CD4-positive, alpha-beta T cell (primary cell): ENCODE measurements around the gene SYNE3. TPM values are rescaled to one million over a fixed set of nuclear protein-coding genes. Genes with fewer than 3 reads are reported as not detected.

Experiments used
- ATAC-seq: fragments of 200-7000 bp; cut with Tn5 transposase; one replicate; pipeline ENCODE4 v1.10.0; 2022; ENCODE audit warnings: mild to moderate bottlenecking; ENCODE audit not compliant: poor library complexity
- CTCF ChIA-PET: fragments of 350-600 bp; sonication (Branson Sonifier 250); formaldehyde crosslinking; loops from one replicate; lab custom pipeline; 2021; ENCODE audit warnings: antibody characterized with exemption, inconsistent platforms; lab: Charles Lee
- POLR2A ChIA-PET: fragments of 350-600 bp; sonication (Branson Sonifier 250); formaldehyde crosslinking; loops from one replicate; lab custom pipeline; 2021; ENCODE audit warnings: antibody characterized with exemption, inconsistent platforms; lab: Charles Lee
- DNase-seq, 14 experiments: peaks; one replicate each; pipeline ENCODE4 v3.0.0-alpha.2; 2013 to 2020; ENCODE audit warnings: mixed read lengths in 2 of 14
- H3K27ac ChIP-seq, 2 donors: one replicate each; pipeline versions ENCODE4 v1.5.1 to v1.7.0; 2013; ENCODE audit warnings: low read length in 2 of 2, low read depth in 1 of 2, mild to moderate bottlenecking in 1 of 2
- H3K27me3 ChIP-seq, 2 experiments: 1 replicate in 1 of 2; 2 replicates in 1 of 2; pipeline versions ENCODE4 v1.6.1 to v1.7.0; 2013; ENCODE audit warnings: low read length in 2 of 2, control low read depth in 1 of 2, mild to moderate bottlenecking in 1 of 2, moderate library complexity in 1 of 2; ENCODE audit not compliant: insufficient read depth in 2 of 2, control insufficient read depth in 1 of 2
- H3K36me3 ChIP-seq: one replicate; pipeline ENCODE4 v1.6.1; 2013; ENCODE audit warnings: low read length, control low read depth; ENCODE audit not compliant: insufficient read depth
- H3K4me1 ChIP-seq: one replicate; pipeline ENCODE4 v1.6.1; 2013; ENCODE audit warnings: low read length, control low read depth; ENCODE audit not compliant: insufficient read depth
- H3K4me3 ChIP-seq: one replicate; pipeline ENCODE4 v1.5.1; 2013; ENCODE audit warnings: mild to moderate bottlenecking, low read length, moderate library complexity
- H3K9me3 ChIP-seq, 2 experiments: 1 replicate in 1 of 2; 2 replicates in 1 of 2; pipeline versions ENCODE4 v1.6.1 to v1.7.0; 2013; ENCODE audit warnings: low read length in 2 of 2, mild to moderate bottlenecking in 2 of 2, control low read depth in 1 of 2, moderate library complexity in 1 of 2; ENCODE audit not compliant: control insufficient read depth in 1 of 2, insufficient read depth in 1 of 2
- H3K27ac Mint-ChIP-seq: one replicate; pipeline ENCODE4 v1.8.0; 2020; ENCODE audit warnings: mixed read lengths
- H3K27me3 Mint-ChIP-seq: one replicate; pipeline ENCODE4 v1.8.0; 2021; ENCODE audit warnings: mixed read lengths
- H3K36me3 Mint-ChIP-seq: one replicate; pipeline ENCODE4 v1.8.0; 2021; ENCODE audit warnings: low read depth, mixed read lengths
- H3K4me1 Mint-ChIP-seq: one replicate; pipeline ENCODE4 v1.8.0; 2021; ENCODE audit warnings: low read depth, mixed read lengths
- H3K4me3 Mint-ChIP-seq: one replicate; pipeline ENCODE4 v1.8.0; 2020; ENCODE audit warnings: mild to moderate bottlenecking, mixed read lengths
- H3K9me3 Mint-ChIP-seq: one replicate; pipeline ENCODE4 v1.8.0; 2020; ENCODE audit warnings: mixed read lengths
- CTCF ChIP-seq: fragments of 200-600 bp; IDR thresholded peaks from one replicate; pipeline ENCODE4 v1.8.0; 2022; ENCODE audit warnings: antibody characterized with exemption, mild to moderate bottlenecking
- intact Hi-C, 2 experiments: fragments of 100-400 bp; cut with DNase I in 1 of 2; cut with micrococcal nuclease in 1 of 2; formaldehyde crosslinking; loops; one replicate each; pipeline versions ENCODE4 v1.15.1 to v1.9.0; 2023 to 2025; cut with DNase I, micrococcal nuclease
- total RNA-seq, 174 experiments: library from RNA in 2 of 174; stranded (reverse) in 2 of 174; gene quantifications; one replicate each; pipeline ENCODE4 v1.2.3 and lab custom pipeline; 2021 to 2026

SYNE3 gene
- total RNA-seq, 2 experiments from 2014 or later = 29.4 to 31.4 TPM

GRCh38 chr14:95500201-95500681 is 16.2 kb downstream of the SYNE3 start:
- Mint-ChIP-seq H3K4me1 (peaks cover 72% of the 10 kb centered on the region), H3K9me3 (no peaks in the 10 kb centered on the region), H3K27ac (peak overlapping the region; percentile 28), H3K27me3 (no peaks in the 10 kb centered on the region), H3K4me3 (no peak overlapping the region), H3K36me3 (peaks cover 49% of the 10 kb centered on the region)
- ATAC-seq (no peak), DNase-seq (no peak)
- Histone ChIP-seq H3K4me3 (no peak overlapping the region), H3K27ac (no peak overlapping the region), H3K27me3 (no peaks in the 10 kb centered on the region), H3K4me1 (peaks cover 70% of the 10 kb centered on the region), H3K9me3 (no peaks in the 10 kb centered on the region), H3K36me3 (peaks cover 28% of the 10 kb centered on the region)
- TF ChIP-seq CTCF = no peak
- intact Hi-C loops = no loop called here
- POLR2A ChIA-PET = interaction anchor here (2.7 kb wide), 1 partner anchor 15 kb away, joined by 7 read pairs; the partner anchor contains the start of gene SYNE3
- CTCF ChIA-PET = interaction anchor here (0.9 kb wide), 1 partner anchor 16 kb away, joined by 3 read pairs; the partner anchor contains the start of gene SYNE3

GRCh38 chr14:95499354-95499750 is 17.1 kb downstream of the SYNE3 start:
- no peak for DNase-seq
- CTCF ChIA-PET = interaction anchor here (0.9 to 1.2 kb wide), 2 partner anchors 17 kb away, joined by 3 to 5 read pairs; partner anchors contain the start of gene SYNE3
- POLR2A ChIA-PET = interaction anchor here (2.7 kb wide), 1 partner anchor 16 kb away, joined by 7 read pairs; the partner anchor contains the start of gene SYNE3
- H3K27ac ChIP-seq = no peak overlapping the region
- H3K9me3 ChIP-seq = no peaks in the 10 kb centered on the region
- H3K36me3 ChIP-seq = peaks cover 28% of the 10 kb centered on the region
- no peak overlapping the region for H3K4me3 ChIP-seq
- H3K27me3 Mint-ChIP-seq = no peaks in the 10 kb centered on the region
- no peak for TF ChIP-seq CTCF
- H3K4me1 Mint-ChIP-seq = peaks cover 77% of the 10 kb centered on the region
- H3K27ac Mint-ChIP-seq = peak overlapping the region; percentile 69
- H3K36me3 Mint-ChIP-seq = peaks cover 46% of the 10 kb centered on the region
- no peak overlapping the region for H3K4me3 Mint-ChIP-seq
- no peaks in the 10 kb centered on the region for H3K27me3 ChIP-seq
- intact Hi-C loops = loop anchor here in 1 of 2 experiments (5.0 kb wide), 1 partner anchor 37 kb away; no protein-coding TSS in a partner anchor
- no peak for ATAC-seq
- no peaks in the 10 kb centered on the region for H3K9me3 Mint-ChIP-seq
- peaks cover 65% of the 10 kb centered on the region for H3K4me1 ChIP-seq

GRCh38 chr14:95498622-95499353 is 17.7 kb downstream of the SYNE3 start:
- TF ChIP-seq CTCF = no peak
- POLR2A ChIA-PET = interaction anchor here (2.7 kb wide), 1 partner anchor 17 kb away, joined by 7 read pairs; the partner anchor contains the start of gene SYNE3
- Mint-ChIP-seq H3K36me3 (peaks cover 40% of the 10 kb centered on the region), H3K27me3 (no peaks in the 10 kb centered on the region), H3K9me3 (no peaks in the 10 kb centered on the region), H3K4me3 (no peak overlapping the region), H3K4me1 (peaks cover 78% of the 10 kb centered on the region), H3K27ac (peak overlapping the region; percentile 69)
- ATAC-seq (no peak), DNase-seq (no peak)
- Histone ChIP-seq H3K27me3 (no peaks in the 10 kb centered on the region), H3K4me1 (peaks cover 62% of the 10 kb centered on the region), H3K4me3 (no peak overlapping the region), H3K9me3 (no peaks in the 10 kb centered on the region), H3K36me3 (peaks cover 28% of the 10 kb centered on the region), H3K27ac (no peak overlapping the region)
- CTCF ChIA-PET = interaction anchor here (1.2 kb wide), 1 partner anchor 17 kb away, joined by 5 read pairs; the partner anchor contains the start of gene SYNE3
- intact Hi-C loops = loop anchor here in 1 of 2 experiments (5.0 kb wide), 1 partner anchor 36 kb away; no protein-coding TSS in a partner anchor
